Right atrium auricular region (tissue), 2 donors: ENCODE measurements around the gene ZFP91. TPM values are rescaled to one million over a fixed set of nuclear protein-coding genes. Genes with fewer than 3 reads are reported as not detected.

Experiments
- DNase-seq: peaks from one replicate; pipeline ENCODE4 v3.0.0-alpha.2; 2019; ENCODE audit warnings: low spot score
- H3K27ac ChIP-seq, 2 donors: fragments of 200-600 bp; sonication (generic); 1 replicate in 1 of 2; 2 replicates in 1 of 2; pipeline ENCODE4 v1.5.1; 2016 to 2019
- H3K27me3 ChIP-seq, 2 donors: fragments of 200-600 bp; sonication (generic); one replicate each; pipeline versions ENCODE4 v1.5.1 to v1.6.0; 2017 to 2019
- H3K36me3 ChIP-seq: fragments of 200-600 bp; sonication (generic); one replicate; pipeline ENCODE4 v1.5.1; 2016
- H3K4me1 ChIP-seq, 2 donors: fragments of 200-600 bp; sonication (generic); one replicate each; pipeline versions ENCODE4 v1.5.1 to v1.6.0; 2017 to 2019
- H3K4me3 ChIP-seq, 2 donors: fragments of 200-600 bp; sonication (generic); 1 replicate in 1 of 2; 2 replicates in 1 of 2; pipeline ENCODE4 v1.5.1; 2017 to 2019; ENCODE audit warnings: mild to moderate bottlenecking in 1 of 2, moderate library complexity in 1 of 2
- H3K9me3 ChIP-seq, 2 donors: fragments of 200-600 bp; sonication (generic); one replicate each; pipeline ENCODE4 v1.5.1; 2019
- total RNA-seq, 2 donors: library from RNA; depleted of rRNA; stranded (reverse); fragments of >200 nt; gene quantifications; one replicate each; pipeline ENCODE4 v1.1.0, GENCODE V29; 2016
- TF ChIP-seq, protein P1 (sequence below), 2 donors: fragments of 200-600 bp; sonication (generic); IDR thresholded peaks; one replicate each; pipeline ENCODE4 v1.5.1; 2019; ENCODE audit warnings: antibody characterized with exemption in 2 of 2

ZFP91 gene
- total RNA-seq, 2 donors from 2014 or later: 50.5 to 52.4 TPM

GRCh38 chr11:58606930-58607714 is 28.3 kb downstream of the ZFP91 start:
- no peak for DNase-seq
- TF ChIP-seq, protein P1, sequence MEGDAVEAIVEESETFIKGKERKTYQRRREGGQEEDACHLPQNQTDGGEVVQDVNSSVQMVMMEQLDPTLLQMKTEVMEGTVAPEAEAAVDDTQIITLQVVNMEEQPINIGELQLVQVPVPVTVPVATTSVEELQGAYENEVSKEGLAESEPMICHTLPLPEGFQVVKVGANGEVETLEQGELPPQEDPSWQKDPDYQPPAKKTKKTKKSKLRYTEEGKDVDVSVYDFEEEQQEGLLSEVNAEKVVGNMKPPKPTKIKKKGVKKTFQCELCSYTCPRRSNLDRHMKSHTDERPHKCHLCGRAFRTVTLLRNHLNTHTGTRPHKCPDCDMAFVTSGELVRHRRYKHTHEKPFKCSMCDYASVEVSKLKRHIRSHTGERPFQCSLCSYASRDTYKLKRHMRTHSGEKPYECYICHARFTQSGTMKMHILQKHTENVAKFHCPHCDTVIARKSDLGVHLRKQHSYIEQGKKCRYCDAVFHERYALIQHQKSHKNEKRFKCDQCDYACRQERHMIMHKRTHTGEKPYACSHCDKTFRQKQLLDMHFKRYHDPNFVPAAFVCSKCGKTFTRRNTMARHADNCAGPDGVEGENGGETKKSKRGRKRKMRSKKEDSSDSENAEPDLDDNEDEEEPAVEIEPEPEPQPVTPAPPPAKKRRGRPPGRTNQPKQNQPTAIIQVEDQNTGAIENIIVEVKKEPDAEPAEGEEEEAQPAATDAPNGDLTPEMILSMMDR (IDR thresholded peaks at IDR 0.05): no peak

DNA sequence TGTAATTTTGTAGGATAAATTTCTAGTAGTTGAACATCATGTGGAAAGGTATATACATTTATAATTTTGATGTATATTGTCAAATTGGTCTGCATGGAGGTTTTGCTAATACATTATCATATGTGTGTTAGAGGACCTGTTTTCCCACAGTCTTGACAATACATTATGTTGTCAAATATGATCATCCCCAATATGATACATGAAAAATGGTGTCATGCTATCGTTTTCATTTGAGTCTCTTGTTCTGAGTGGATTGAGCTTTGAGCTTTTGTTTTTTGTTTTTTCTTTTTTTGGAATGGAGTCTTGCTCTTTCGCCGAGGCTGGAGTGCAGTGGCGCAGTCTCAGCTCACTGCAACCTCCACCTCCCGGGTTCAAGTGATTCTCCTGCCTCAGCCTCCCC is 29.5 kb downstream of the ZFP91 start:
- Histone ChIP-seq H3K4me1 (peaks cover 0 to 8% of the 10 kb centered on the region in 2 donors), H3K9me3 (no peaks in the 10 kb centered on the region), H3K27me3 (no peaks in the 10 kb centered on the region), H3K4me3 (no peak overlapping the region), H3K36me3 (peaks cover 35% of the 10 kb centered on the region), H3K27ac (no peak overlapping the region)
- no peak for DNase-seq
- TF ChIP-seq, protein P1 (IDR thresholded peaks at IDR 0.05): no peak

More at GRCh38 chr11:58606930-58607714, 28.3 kb downstream of the ZFP91 start:
- Histone ChIP-seq H3K36me3 (peaks cover 23% of the 10 kb centered on the region), H3K9me3 (no peaks in the 10 kb centered on the region), H3K27ac (no peak overlapping the region), H3K4me1 (peaks cover 0 to 8% of the 10 kb centered on the region in 2 donors), H3K27me3 (no peaks in the 10 kb centered on the region), H3K4me3 (no peak overlapping the region)

DNA sequence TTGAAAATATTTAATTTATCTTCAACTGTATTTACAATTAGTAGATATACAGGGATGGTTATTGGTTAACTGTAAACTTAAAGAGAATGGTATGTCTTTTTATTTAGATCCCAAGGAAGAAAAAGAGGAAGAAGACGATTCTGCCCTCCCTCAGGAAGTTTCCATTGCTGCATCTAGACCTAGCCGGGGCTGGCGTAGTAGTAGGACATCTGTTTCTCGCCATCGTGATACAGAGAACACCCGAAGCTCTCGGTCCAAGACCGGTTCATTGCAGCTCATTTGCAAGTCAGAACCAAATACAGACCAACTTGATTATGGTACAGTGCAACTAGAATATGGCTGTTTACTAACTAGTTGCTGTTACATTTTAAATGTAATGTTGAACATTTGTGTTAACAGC is 30.9 kb downstream of the ZFP91 start:
- Histone ChIP-seq H3K36me3 (peaks cover 49% of the 10 kb centered on the region), H3K4me1 (peaks cover 0 to 8% of the 10 kb centered on the region in 2 donors), H3K9me3 (no peaks in the 10 kb centered on the region), H3K27ac (no peak overlapping the region), H3K27me3 (no peaks in the 10 kb centered on the region), H3K4me3 (no peak overlapping the region)
- no peak for DNase-seq
- TF ChIP-seq, protein P1 (IDR thresholded peaks at IDR 0.05): no peak

DNA sequence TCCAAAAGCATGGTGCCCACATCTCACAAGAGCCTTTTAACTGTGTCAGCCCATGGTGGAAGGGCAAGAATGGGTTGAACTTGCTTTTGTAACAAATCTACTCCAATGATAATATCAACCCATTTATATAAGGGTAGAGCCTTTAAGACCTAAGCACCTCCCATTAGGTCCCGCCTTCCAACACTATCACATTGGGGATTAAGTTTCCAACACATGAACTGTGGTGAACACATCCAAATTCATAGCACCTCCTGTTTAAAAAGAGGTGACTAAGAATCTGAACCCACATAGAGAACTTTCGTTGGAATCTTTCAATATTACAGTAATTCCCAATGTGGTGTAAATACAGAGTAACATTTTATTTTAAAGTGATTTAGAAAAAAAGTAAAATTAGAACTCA is 34.4 kb downstream of the ZFP91 start:
- no peak overlapping the region for H3K4me3 ChIP-seq
- TF ChIP-seq, protein P1 (IDR thresholded peaks at IDR 0.05): no peak
- no peaks in the 10 kb centered on the region for H3K9me3 ChIP-seq
- H3K27me3 ChIP-seq: no peaks in the 10 kb centered on the region
- no peak overlapping the region for H3K27ac ChIP-seq
- H3K4me1 ChIP-seq: peaks cover 0 to 25% of the 10 kb centered on the region in 2 donors
- no peak for DNase-seq
- H3K36me3 ChIP-seq: peaks cover 79% of the 10 kb centered on the region

- TF ChIP-seq, protein P1 (IDR thresholded peaks at IDR 0.05): no peak
- Histone ChIP-seq H3K36me3 (peaks cover 84% of the 10 kb centered on the region), H3K27me3 (no peaks in the 10 kb centered on the region), H3K27ac (no peak overlapping the region), H3K4me1 (peaks cover 0 to 32% of the 10 kb centered on the region in 2 donors), H3K9me3 (no peaks in the 10 kb centered on the region), H3K4me3 (no peak overlapping the region)
- DNase-seq: no peak
These were observed 36.7 kb downstream of the ZFP91 start for GRCh38 chr11:58615559-58615958.
